Endodermal cell (in vitro differentiated cells): Measurements from ENCODE around the gene CDK5RAP3. TPM values are rescaled to one million over a fixed set of nuclear protein-coding genes. Genes with fewer than 3 reads are reported as not detected.

Experiments
- DNase-seq: peaks from one replicate; pipeline ENCODE4 v3.0.0-alpha.2; 2017
- H3K27ac ChIP-seq: 2 replicates; pipeline ENCODE4 v1.5.1; 2013; ENCODE audit warnings: mild to moderate bottlenecking, low read depth, low read length, moderate library complexity
- H3K27me3 ChIP-seq: 2 replicates; pipeline ENCODE4 v1.6.1; 2013; ENCODE audit warnings: mild to moderate bottlenecking, low read length, moderate library complexity; ENCODE audit not compliant: insufficient read depth, control insufficient read depth, poor library complexity, severe bottlenecking
- H3K36me3 ChIP-seq: 2 replicates; pipeline ENCODE4 v1.7.0; 2013; ENCODE audit warnings: mild to moderate bottlenecking, low read length, moderate library complexity; ENCODE audit not compliant: control insufficient read depth, insufficient read depth
- H3K4me1 ChIP-seq: one replicate; pipeline ENCODE4 v1.7.0; 2013; ENCODE audit warnings: low read length; ENCODE audit not compliant: control insufficient read depth, insufficient read depth
- H3K4me3 ChIP-seq: 2 replicates; pipeline ENCODE4 v1.5.1; 2013; ENCODE audit warnings: mild to moderate bottlenecking, low read length, moderate library complexity
- H3K9ac ChIP-seq: 2 replicates; pipeline ENCODE4 v1.6.1; 2013; ENCODE audit warnings: mild to moderate bottlenecking, low read length, moderate library complexity; ENCODE audit not compliant: poor library complexity, severe bottlenecking; ENCODE audit errors: extremely low read depth
- H3K9me3 ChIP-seq: 2 replicates; pipeline ENCODE4 v1.6.1; 2013; ENCODE audit warnings: mild to moderate bottlenecking, low read length, moderate library complexity; ENCODE audit not compliant: control insufficient read depth
- H3K27ac Mint-ChIP-seq: 2 replicates; pipeline ENCODE4 v1.8.0; 2020; ENCODE audit warnings: mixed read lengths
- H3K27me3 Mint-ChIP-seq: 2 replicates; pipeline ENCODE4 v1.8.0; 2021; ENCODE audit warnings: mild to moderate bottlenecking, mixed read lengths; ENCODE audit not compliant: insufficient read depth
- H3K36me3 Mint-ChIP-seq: 2 replicates; pipeline ENCODE4 v1.8.0; 2020; ENCODE audit warnings: low read depth, mixed read lengths
- H3K4me1 Mint-ChIP-seq: 2 replicates; pipeline ENCODE4 v1.8.0; 2020; ENCODE audit warnings: mixed read lengths
- H3K4me3 Mint-ChIP-seq: 2 replicates; pipeline ENCODE4 v1.8.0; 2020; ENCODE audit warnings: mild to moderate bottlenecking, moderate library complexity, mixed read lengths
- H3K9me3 Mint-ChIP-seq: 2 replicates; pipeline ENCODE4 v1.8.0; 2020; ENCODE audit warnings: mild to moderate bottlenecking, mixed read lengths
- CTCF ChIP-seq: fragments of 200-600 bp; sonication (generic); conservative IDR thresholded peaks from 2 replicates; pipeline ENCODE4 v1.5.0; 2021; ENCODE audit warnings: antibody characterized with exemption, mild to moderate bottlenecking
- WGBS, 2 experiments: methylation state at CpG; one replicate each; pipeline versions ENCODE4 v1.1.5 to v1.1.7; 2013; ENCODE audit warnings: missing lambda C conversion rate in 2 of 2, mixed read lengths in 1 of 2; ENCODE audit not compliant: insufficient coverage in 1 of 2, insufficient read length in 1 of 2; 5-methylcytosine and 5-hydroxymethylcytosine counted together
- total RNA-seq, 2 donors: library from RNA; stranded (reverse); fragmentation: NEBNext Ultra II Directional in 1 of 2; extraction: Animal tissue kit (Norgen Biotek cat#: 25700) in 1 of 2; gene quantifications; 2 replicates in 1 of 2; 3 replicates in 1 of 2; pipeline ENCODE4 v1.2.1, GENCODE V29; 2021

Gene CDK5RAP3
- total RNA-seq, 2 donors from 2014 or later: 171 to 198 TPM

- H3K9me3 ChIP-seq: no peaks in the 10 kb centered on the region
- no peaks in the 10 kb centered on the region for H3K4me1 ChIP-seq
- no peak overlapping the region for H3K4me3 ChIP-seq
- Mint-ChIP-seq H3K4me1 (no peaks in the 10 kb centered on the region), H3K27ac (no peak overlapping the region), H3K4me3 (no peak overlapping the region), H3K27me3 (peaks cover 14% of the 10 kb centered on the region), H3K36me3 (no peaks in the 10 kb centered on the region), H3K9me3 (peaks cover 1% of the 10 kb centered on the region)
- no peaks in the 10 kb centered on the region for H3K36me3 ChIP-seq
- 92 to 97% methylated on average over 4 to 5 of the region's 5 CpGs for WGBS, 2 experiments
- H3K9ac ChIP-seq: no peak overlapping the region
- DNase-seq: no peak
- H3K27ac ChIP-seq: no peak overlapping the region
- H3K27me3 ChIP-seq: peaks cover 3% of the 10 kb centered on the region
- TF ChIP-seq CTCF: no peak
These were observed 35.0 kb upstream of the CDK5RAP3 start for GRCh38 chr17:47935961-47936360.

GRCh38 chr17:47937941-47938340 is 33.0 kb upstream of the CDK5RAP3 start:
- 94 to 100% methylated on average over 2 to 5 of the region's 5 CpGs for WGBS, 2 experiments

GRCh38 chr17:47941246-47942095 is 29.4 kb upstream of the CDK5RAP3 start, which contains the start of gene PNPO:
TSS of gene PNPO (plus strand) at chr17:47941571. CDS start at chr17:47941676, 105 bp downstream.
- Histone ChIP-seq H3K27me3 (peaks cover 3% of the 10 kb centered on the region), H3K27ac (no peak within 1 kb of the TSS), H3K36me3 (peaks cover 8% of the 10 kb centered on the region), H3K9me3 (no peaks in the 10 kb centered on the region), H3K9ac (peak within 1 kb of the TSS; percentile 49), H3K4me3 (peak within 1 kb of the TSS; percentile 94), H3K4me1 (no peaks in the 10 kb centered on the region)
- peak within 1 kb of the TSS; percentile 57 for H3K4me3 Mint-ChIP-seq
- DNase-seq: peak; percentile 96
- peaks cover 1% of the 10 kb centered on the region for H3K36me3 Mint-ChIP-seq
- peak; percentile 30 for TF ChIP-seq CTCF
- peaks cover 19% of the 10 kb centered on the region for H3K27me3 Mint-ChIP-seq
- H3K9me3 Mint-ChIP-seq: peaks cover 5% of the 10 kb centered on the region
- no peaks in the 10 kb centered on the region for H3K4me1 Mint-ChIP-seq
- 6 to 8% methylated on average over 30 to 50 of the region's 50 CpGs for WGBS, 2 experiments
- no peak within 1 kb of the TSS for H3K27ac Mint-ChIP-seq

More at GRCh38 chr17:47937941-47938340, 33.0 kb upstream of the CDK5RAP3 start:
- no peaks in the 10 kb centered on the region for H3K4me1 Mint-ChIP-seq
- H3K9me3 Mint-ChIP-seq: peaks cover 5% of the 10 kb centered on the region
- H3K27me3 Mint-ChIP-seq: peaks cover 19% of the 10 kb centered on the region
- Histone ChIP-seq H3K27me3 (peaks cover 3% of the 10 kb centered on the region), H3K36me3 (no peaks in the 10 kb centered on the region), H3K4me3 (no peak overlapping the region), H3K27ac (no peak overlapping the region), H3K9ac (no peak overlapping the region), H3K4me1 (no peaks in the 10 kb centered on the region), H3K9me3 (no peaks in the 10 kb centered on the region)
- no peak for DNase-seq
- no peaks in the 10 kb centered on the region for H3K36me3 Mint-ChIP-seq
- TF ChIP-seq CTCF: no peak
- H3K4me3 Mint-ChIP-seq: no peak overlapping the region
- H3K27ac Mint-ChIP-seq: no peak overlapping the region
